SK-N-MC (cell line): ENCODE data around the gene MAP7D1.

ENCODE experiments used
- EZH2 ChIP-seq: fragments of 200-600 bp; sonication (generic); IDR thresholded peaks from one replicate; pipeline ENCODE4 v1.6.1; 2017; ENCODE audit warnings: antibody characterized with exemption
- POLR2AphosphoS5 ChIP-seq: IDR thresholded peaks from 2 replicates; pipeline ENCODE4 v1.6.1; 2012; ENCODE audit warnings: mild to moderate bottlenecking, low read depth, low read length, borderline replicate concordance

- no peak for TF ChIP-seq POLR2AphosphoS5
- TF ChIP-seq EZH2 = no peak
These were observed 55.9 kb downstream of the MAP7D1 start for GRCh38 chr1:36211841-36212240.
